ENCODE data around the gene RASA2.

GRCh38 chr3:141491929-141492328 is 5.1 kb downstream of the RASA2 start:
- TF ChIP-seq CTCF (conservative IDR thresholded peaks at IDR 0.05) (no peak), EZH2 (IDR thresholded peaks at IDR 0.05; ENCODE audit: low read depth) (no peak)

Measured in PC-9 (cell line).